DND-41 (cell line): ENCODE data around the gene OTOGL.
"Not testable (repeated sequence)": the region's sequence is repeated elsewhere in the genome, so short reads cannot be mapped to it uniquely, and the experiment has no call there.

Source experiments
- EZH2 ChIP-seq: IDR thresholded peaks from 3 replicates; pipeline ENCODE4 v1.6.1; 2012; ENCODE audit warnings: borderline replicate concordance, low read depth, mild to moderate bottlenecking, moderate library complexity, low read length, inconsistent platforms; ENCODE audit not compliant: severe bottlenecking
- TF ChIP-seq, protein P1 (sequence below): IDR thresholded peaks from 2 replicates; pipeline ENCODE4 v1.5.1; 2012; ENCODE audit warnings: borderline replicate concordance, low read length, moderate library complexity, mild to moderate bottlenecking; ENCODE audit not compliant: poor library complexity, severe bottlenecking; ENCODE audit errors: extremely low read depth

DNA sequence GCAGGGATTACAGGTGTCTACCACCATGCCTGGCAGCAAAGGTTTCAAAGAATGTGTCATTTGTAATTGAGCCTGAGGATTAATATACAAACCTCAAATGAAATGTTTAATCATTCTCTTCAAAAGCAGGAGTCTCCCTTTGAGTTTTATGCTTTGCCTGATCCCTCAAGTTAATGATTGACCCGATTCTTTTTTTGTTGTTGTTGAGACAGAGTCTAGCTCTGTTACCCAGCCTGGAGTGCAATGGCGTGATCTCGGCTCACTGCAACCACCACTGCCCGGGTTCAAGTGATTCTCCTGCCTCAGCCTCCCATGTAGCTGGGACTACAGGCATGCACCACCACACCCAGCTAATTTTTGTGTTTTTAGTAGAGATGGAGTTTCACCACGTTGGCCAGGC, 119.6 kb downstream of the OTOGL start:
- not testable (repeated sequence) for TF ChIP-seq EZH2
- TF ChIP-seq, protein P1, sequence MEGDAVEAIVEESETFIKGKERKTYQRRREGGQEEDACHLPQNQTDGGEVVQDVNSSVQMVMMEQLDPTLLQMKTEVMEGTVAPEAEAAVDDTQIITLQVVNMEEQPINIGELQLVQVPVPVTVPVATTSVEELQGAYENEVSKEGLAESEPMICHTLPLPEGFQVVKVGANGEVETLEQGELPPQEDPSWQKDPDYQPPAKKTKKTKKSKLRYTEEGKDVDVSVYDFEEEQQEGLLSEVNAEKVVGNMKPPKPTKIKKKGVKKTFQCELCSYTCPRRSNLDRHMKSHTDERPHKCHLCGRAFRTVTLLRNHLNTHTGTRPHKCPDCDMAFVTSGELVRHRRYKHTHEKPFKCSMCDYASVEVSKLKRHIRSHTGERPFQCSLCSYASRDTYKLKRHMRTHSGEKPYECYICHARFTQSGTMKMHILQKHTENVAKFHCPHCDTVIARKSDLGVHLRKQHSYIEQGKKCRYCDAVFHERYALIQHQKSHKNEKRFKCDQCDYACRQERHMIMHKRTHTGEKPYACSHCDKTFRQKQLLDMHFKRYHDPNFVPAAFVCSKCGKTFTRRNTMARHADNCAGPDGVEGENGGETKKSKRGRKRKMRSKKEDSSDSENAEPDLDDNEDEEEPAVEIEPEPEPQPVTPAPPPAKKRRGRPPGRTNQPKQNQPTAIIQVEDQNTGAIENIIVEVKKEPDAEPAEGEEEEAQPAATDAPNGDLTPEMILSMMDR, result not testable (repeated sequence)
